Measurements from ENCODE around the gene TCAP.

The TCAP gene

GRCh38 chr17:39625198-39625785, 39.9 kb upstream of the TCAP start:
- Histone ChIP-seq H3K4me2 (ENCODE audit: low read depth, low read length) (no peak overlapping the region), H2AFZ (ENCODE audit: low read length) (no peak overlapping the region), H3K36me3 (replicated peaks; ENCODE audit: insufficient read depth, low read length) (no peaks in the 10 kb centered on the region), H3K9me3 (replicated peaks; ENCODE audit: insufficient read depth, low read length) (no peaks in the 10 kb centered on the region), H4K20me1 (ENCODE audit: insufficient read depth, low read length) (no peaks in the 10 kb centered on the region), H3K4me3 (ENCODE audit: low read length) (no peak overlapping the region), H3F3A (ENCODE audit: insufficient read depth, low read length) (peaks cover 10% of the 10 kb centered on the region; the same call in 1 of the 2 replicates), H3K79me2 (ENCODE audit: low read length) (no peaks in the 10 kb centered on the region), H3K27me3 (replicated peaks; ENCODE audit: insufficient read depth, low read length) (peaks cover 41% of the 10 kb centered on the region), H3K9me2 (replicated peaks; ENCODE audit: insufficient read depth, low read length) (no peaks in the 10 kb centered on the region), H3K27ac (ENCODE audit: low read length) (no peak overlapping the region), H3K9ac (ENCODE audit: low read length) (no peak overlapping the region), H3K4me1 (ENCODE audit: low read length) (peaks cover 16% of the 10 kb centered on the region)
- TF ChIP-seq CTCF (IDR thresholded peaks at IDR 0.05; ENCODE audit: low read length) (no peak), EZH2phosphoT487 (IDR thresholded peaks at IDR 0.05; ENCODE audit: low read length) (no peak), EZH2 (optimal IDR thresholded peaks at IDR 0.05; ENCODE audit: low read depth, low read length) (no peak)
- no peak for DNase-seq

GRCh38 chr17:39626171-39627046, 38.7 kb upstream of the TCAP start, which contains the start of gene PPP1R1B:
PPP1R1B (plus strand) TSS chr17:39626952; CDS start chr17:39627393, 441 bp downstream.
- H2AFZ ChIP-seq (ENCODE audit: low read length) = no peak within 1 kb of the TSS
- TF ChIP-seq EZH2 (optimal IDR thresholded peaks at IDR 0.05; ENCODE audit: low read depth, low read length) = no peak
- no peak for TF ChIP-seq CTCF (IDR thresholded peaks at IDR 0.05; ENCODE audit: low read length)
- H3K4me1 ChIP-seq (ENCODE audit: low read length) = peaks cover 16% of the 10 kb centered on the region
- H3K79me2 ChIP-seq (ENCODE audit: low read length) = no peaks in the 10 kb centered on the region
- H3K27me3 ChIP-seq (replicated peaks; ENCODE audit: insufficient read depth, low read length) = peaks cover 41% of the 10 kb centered on the region
- no peak within 1 kb of the TSS for H3K4me3 ChIP-seq (ENCODE audit: low read length)
- H3K4me2 ChIP-seq (ENCODE audit: low read depth, low read length) = no peak within 1 kb of the TSS
- no peaks in the 10 kb centered on the region for H3K9me3 ChIP-seq (replicated peaks; ENCODE audit: insufficient read depth, low read length)
- no peak within 1 kb of the TSS for H3K27ac ChIP-seq (ENCODE audit: low read length)
- H3F3A ChIP-seq (ENCODE audit: insufficient read depth, low read length) = peaks cover 10% of the 10 kb centered on the region; the same call in 1 of the 2 replicates
- DNase-seq = no peak
- no peaks in the 10 kb centered on the region for H3K9me2 ChIP-seq (replicated peaks; ENCODE audit: insufficient read depth, low read length)
- H3K36me3 ChIP-seq (replicated peaks; ENCODE audit: insufficient read depth, low read length) = no peaks in the 10 kb centered on the region
- H3K9ac ChIP-seq (ENCODE audit: low read length) = no peak within 1 kb of the TSS
- H4K20me1 ChIP-seq (ENCODE audit: insufficient read depth, low read length) = no peaks in the 10 kb centered on the region

- Histone ChIP-seq H2AFZ (ENCODE audit: low read length) (no peak overlapping the region), H3K36me3 (replicated peaks; ENCODE audit: insufficient read depth, low read length) (no peaks in the 10 kb centered on the region), H3K27ac (ENCODE audit: low read length) (no peak overlapping the region), H3K4me2 (ENCODE audit: low read depth, low read length) (no peak overlapping the region), H3K27me3 (replicated peaks; ENCODE audit: insufficient read depth, low read length) (peaks cover 41% of the 10 kb centered on the region), H3K4me3 (ENCODE audit: low read length) (no peak overlapping the region), H3K4me1 (ENCODE audit: low read length) (peaks cover 16% of the 10 kb centered on the region), H4K20me1 (ENCODE audit: insufficient read depth, low read length) (no peaks in the 10 kb centered on the region), H3K79me2 (ENCODE audit: low read length) (no peaks in the 10 kb centered on the region), H3K9me3 (replicated peaks; ENCODE audit: insufficient read depth, low read length) (no peaks in the 10 kb centered on the region), H3K9me2 (replicated peaks; ENCODE audit: insufficient read depth, low read length) (no peaks in the 10 kb centered on the region), H3K9ac (ENCODE audit: low read length) (no peak overlapping the region), H3F3A (ENCODE audit: insufficient read depth, low read length) (peaks cover 8% of the 10 kb centered on the region; the same call in 1 of the 2 replicates)
- DNase-seq = no peak
- no peak for TF ChIP-seq CTCF (IDR thresholded peaks at IDR 0.05; ENCODE audit: low read length)
These were observed 38.0 kb upstream of the TCAP start for GRCh38 chr17:39627047-39627711.
